Upper lobe of left lung (tissue), 4 donors: ENCODE results near the gene ANXA1.

Source experiments
- POLR2A ChIP-seq, 4 donors: fragments of 450-650 bp; IDR thresholded peaks; one replicate each; pipeline ENCODE4 v1.5.1; 2016 to 2017; ENCODE audit warnings: antibody characterized with exemption in 4 of 4, mild to moderate bottlenecking in 2 of 4
- TF ChIP-seq, protein P1 (sequence below), 6 experiments: fragments of 450-650 bp in 4 of 6; fragments of 200-600 bp in 2 of 6; sonication (generic) in 2 of 6; IDR thresholded peaks; one replicate each; pipeline ENCODE4 v1.5.1; 2016 to 2019; ENCODE audit warnings: antibody characterized with exemption in 6 of 6

- TF ChIP-seq, protein P1, sequence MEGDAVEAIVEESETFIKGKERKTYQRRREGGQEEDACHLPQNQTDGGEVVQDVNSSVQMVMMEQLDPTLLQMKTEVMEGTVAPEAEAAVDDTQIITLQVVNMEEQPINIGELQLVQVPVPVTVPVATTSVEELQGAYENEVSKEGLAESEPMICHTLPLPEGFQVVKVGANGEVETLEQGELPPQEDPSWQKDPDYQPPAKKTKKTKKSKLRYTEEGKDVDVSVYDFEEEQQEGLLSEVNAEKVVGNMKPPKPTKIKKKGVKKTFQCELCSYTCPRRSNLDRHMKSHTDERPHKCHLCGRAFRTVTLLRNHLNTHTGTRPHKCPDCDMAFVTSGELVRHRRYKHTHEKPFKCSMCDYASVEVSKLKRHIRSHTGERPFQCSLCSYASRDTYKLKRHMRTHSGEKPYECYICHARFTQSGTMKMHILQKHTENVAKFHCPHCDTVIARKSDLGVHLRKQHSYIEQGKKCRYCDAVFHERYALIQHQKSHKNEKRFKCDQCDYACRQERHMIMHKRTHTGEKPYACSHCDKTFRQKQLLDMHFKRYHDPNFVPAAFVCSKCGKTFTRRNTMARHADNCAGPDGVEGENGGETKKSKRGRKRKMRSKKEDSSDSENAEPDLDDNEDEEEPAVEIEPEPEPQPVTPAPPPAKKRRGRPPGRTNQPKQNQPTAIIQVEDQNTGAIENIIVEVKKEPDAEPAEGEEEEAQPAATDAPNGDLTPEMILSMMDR (IDR thresholded peaks at IDR 0.05) = no peak
- no peak for TF ChIP-seq POLR2A (IDR thresholded peaks at IDR 0.05)
These were observed 7.1 kb downstream of the ANXA1 start for GRCh38 chr9:73158723-73159122.
